ENCODE data around the gene SDHA. TPM values are rescaled to one million over a fixed set of nuclear protein-coding genes. Genes with fewer than 3 reads are reported as not detected.
"Not testable (repeated sequence)": the region's sequence is repeated elsewhere in the genome, so short reads cannot be mapped to it uniquely, and the experiment has no call there.

The SDHA gene
- total RNA-seq, 1 donor from 2014 or later: 84.7 TPM

DNA sequence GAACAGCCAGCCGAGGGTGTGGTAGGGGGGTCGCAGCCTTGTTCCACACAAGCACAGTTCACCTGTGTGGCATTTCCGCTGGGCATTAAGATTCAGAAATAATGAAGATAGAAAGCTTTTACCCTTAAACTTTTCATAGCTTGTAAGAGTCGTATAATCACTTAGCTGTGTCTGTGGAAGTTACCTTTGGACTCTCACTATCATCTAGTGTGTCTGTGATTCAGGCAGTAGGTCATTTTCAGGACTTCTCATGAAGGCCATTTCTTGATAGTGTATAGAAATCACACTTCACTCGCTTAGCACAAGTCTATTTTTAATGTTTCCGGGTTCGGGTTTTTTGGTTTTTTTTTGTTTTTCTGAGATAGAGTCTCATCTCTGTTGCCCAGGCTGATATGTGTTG is 37.0 kb downstream of the SDHA start:
- DNase-seq (ENCODE audit: low spot score): not testable (repeated sequence)

DNA sequence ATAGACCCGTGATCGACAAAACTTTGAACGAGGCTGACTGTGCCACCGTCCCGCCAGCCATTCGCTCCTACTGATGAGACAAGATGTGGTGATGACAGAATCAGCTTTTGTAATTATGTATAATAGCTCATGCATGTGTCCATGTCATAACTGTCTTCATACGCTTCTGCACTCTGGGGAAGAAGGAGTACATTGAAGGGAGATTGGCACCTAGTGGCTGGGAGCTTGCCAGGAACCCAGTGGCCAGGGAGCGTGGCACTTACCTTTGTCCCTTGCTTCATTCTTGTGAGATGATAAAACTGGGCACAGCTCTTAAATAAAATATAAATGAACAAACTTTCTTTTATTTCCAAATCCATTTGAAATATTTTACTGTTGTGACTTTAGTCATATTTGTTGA is 38.2 kb downstream of the SDHA start:
- DNase-seq (ENCODE audit: low spot score): not testable (repeated sequence)

DNA sequence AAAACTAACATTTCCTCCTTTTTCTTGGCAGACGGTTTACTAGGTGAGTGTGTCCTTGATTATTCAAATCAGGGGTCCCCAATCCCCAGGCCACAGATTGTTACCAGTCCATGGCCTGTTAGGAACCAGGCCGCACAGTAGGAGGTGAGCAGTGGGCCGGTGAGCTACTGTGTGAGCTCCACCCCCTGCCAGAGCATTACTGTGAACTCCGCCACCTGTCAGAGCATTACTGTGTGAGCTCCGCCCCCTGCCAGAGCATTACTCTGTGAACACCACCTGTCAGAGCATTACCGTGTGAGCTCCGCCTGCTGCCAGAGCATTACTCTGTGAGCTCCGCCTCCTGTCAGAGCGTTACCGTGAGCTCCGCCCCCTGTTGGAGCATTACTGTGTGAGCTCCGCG is 39.0 kb downstream of the SDHA start:
- DNase-seq (ENCODE audit: low spot score): no peak

DNA sequence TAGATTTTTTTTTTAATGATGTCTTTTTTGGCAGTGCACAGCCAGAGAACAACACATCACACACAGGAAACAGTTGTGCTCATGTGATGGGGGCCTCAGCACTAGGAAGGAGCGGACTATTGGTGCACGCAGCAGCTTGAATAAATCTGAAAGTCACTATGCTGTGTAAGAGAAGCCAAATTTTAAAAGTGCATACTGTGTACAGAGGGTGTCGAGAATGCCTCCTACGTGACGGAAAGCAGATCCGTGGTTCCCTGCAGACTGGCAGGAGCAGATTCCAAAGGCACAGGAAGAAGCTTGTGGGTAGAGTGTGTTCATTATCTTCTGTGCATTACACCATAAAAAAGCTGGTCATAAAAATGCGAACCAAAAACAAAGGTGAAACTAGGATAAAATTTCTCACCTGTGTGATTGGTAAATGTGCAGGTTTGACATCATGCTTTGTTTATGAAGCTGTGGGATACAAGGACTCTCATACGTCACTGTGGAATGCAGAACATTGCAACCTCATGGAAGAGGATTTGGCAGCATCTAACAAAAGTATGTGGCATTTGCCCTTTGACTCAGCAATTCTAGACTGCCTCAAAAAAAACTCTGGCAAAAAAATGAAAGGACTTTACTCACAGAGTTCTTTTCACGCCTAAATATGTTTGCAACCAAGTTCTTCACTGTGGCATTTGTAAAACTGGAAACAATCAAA is 45.3 kb downstream of the SDHA start:
- peak; percentile 85 for DNase-seq (ENCODE audit: low spot score)

DNA sequence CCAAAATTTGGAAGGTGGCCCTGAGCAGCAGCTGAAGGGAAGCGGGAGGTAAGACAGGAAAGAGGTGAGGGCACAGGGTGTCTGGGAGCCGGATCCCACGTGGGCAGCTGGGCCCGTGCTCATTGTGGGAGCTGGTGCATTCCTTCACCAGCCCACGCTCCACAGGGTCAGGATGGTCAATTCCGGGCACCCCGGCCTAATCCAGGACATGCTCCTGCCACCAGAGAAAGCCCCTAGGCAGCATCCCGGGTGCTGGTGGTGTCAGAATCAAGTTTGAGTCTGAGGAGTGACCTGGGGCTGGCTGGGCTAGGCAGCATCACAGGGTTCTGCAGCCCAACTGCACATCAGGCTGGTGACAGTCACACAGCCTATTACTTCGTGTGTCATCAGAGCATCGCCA is 46.2 kb downstream of the SDHA start:
- no peak for DNase-seq (ENCODE audit: low spot score)

DNA sequence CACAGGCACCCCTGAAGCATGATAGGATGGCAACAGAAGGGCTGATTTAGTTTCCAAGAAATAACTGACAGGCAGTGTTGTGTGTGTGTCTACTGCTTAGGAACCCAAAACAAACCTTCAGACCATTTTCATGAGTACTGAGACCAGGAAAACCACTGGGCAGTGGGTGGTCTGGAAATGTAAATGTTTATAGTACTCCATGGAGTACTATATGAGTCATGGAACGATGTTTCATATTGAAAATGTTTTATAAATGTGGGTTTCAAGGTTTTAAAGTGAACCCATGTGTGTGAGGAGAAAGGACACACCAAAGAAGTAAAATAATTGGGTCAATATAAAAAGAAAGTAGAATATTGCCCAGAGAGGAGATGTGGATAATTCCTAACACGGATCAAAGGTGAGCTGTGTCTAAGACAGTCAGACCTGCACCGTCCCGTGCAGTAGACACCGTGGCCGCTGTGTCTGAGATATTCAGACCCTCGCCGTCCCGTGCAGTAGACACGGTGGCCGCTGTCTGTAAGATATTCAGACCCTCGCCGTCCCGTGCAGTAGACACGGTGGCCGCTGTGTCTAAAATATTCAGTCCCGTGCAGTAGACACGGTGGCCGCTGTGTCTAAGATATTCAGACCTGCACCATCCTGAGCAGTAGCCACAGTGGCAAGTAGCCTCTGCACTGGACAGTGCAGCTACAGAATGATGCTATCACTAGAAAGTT is 48.3 kb downstream of the SDHA start:
- DNase-seq (ENCODE audit: low spot score): not testable (repeated sequence)

DNA sequence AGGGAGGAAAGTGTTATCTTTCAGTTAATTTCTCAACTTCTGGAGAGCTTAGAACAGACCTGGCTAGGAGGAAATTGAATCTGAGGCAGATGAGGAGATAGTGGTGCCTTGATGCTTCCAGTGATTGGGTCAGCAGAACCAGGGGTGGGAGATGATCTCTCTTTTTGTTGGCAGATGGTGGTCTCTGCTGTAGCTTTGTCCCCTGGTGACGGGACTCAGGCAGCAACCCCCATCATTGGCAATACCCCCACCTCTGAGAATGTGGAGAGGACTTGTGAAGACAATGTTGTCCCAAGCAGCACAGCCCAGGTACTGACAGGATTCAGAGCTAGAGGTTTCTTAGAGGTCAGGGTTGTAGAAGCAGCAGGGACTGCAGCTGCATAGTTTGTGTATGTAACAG is 49.6 kb downstream of the SDHA start:
- no peak for DNase-seq (ENCODE audit: low spot score)

DNA sequence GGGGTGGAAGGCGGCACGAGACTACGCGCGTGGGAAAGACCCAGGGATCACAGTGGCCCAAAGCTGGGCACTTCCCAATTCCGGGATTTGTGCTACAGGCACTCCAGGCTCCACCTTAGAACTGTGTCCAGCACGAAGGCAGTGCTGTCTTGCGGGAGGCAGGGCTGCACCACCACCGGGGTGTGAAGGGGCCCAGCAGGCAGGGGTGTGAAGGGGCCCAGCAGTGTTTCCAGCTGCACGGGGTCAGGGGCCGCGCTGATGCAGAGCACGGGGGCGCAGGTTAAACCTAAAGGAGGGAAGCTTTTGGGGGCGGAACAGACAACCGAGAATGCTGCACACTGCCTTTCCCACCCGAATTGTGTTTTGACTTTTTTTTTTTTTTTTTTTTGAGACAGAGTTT is 52.2 kb downstream of the SDHA start:
- no peak for DNase-seq (ENCODE audit: low spot score)

DNA sequence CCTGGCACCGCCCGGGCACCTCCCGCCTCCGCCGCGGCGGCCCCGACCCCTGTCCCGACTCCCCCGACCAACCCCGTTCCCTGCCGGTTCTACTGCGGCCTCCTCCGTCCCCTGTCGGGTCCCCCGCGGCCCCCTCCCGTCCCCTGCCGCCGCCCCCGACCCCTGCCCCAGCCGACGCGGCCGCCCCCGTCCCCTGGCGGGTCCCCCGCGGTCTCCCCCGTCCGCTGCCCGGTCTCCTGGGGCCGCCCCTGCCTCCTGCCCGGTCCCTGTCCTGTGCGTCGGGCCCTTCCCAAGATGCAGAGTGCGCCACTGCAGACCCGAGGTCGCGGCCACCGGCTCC is 53.7 kb downstream of the SDHA start:
- DNase-seq (ENCODE audit: low spot score): not testable (repeated sequence)

DNA sequence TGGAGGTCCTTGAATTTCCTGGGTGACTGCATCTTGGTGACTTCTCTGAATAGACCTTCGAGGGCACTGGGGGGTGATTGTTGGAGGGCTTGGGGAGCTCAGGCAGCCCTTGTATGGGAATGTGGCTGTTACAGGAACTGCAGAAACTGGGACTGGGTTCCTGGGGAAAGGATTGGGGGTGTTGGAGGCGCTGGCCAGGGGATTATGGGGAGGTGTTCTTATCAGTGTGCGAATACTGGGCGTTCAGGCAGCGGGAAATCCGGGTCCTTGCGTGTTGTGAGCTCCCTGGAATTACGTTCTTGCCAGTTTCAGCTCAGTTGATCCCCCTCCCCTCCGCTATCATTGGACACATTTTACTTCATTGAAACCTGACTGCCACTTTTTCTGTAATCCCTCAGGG is 55.0 kb downstream of the SDHA start:
- DNase-seq (ENCODE audit: low spot score): not testable (repeated sequence)

DNA sequence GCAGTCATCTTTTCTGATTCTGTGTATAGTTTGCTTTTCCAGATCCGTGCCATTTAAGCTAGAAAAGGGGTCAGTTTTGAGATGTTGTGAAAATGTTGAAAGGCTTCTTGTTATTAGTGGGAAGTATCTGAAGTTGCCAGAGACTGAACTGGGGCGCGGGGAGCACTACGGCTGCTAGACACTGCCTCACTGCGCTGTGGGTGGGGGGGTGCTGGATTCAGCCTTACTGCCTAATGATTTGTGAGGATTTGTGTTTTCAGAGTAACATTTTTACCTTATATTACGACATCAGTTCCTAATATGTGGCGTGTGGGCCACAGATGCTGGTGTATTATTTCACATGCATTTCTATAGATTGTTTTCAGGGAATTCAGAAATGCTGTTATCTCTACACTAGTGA is 55.4 kb downstream of the SDHA start:
- DNase-seq (ENCODE audit: low spot score): not testable (repeated sequence)

DNA sequence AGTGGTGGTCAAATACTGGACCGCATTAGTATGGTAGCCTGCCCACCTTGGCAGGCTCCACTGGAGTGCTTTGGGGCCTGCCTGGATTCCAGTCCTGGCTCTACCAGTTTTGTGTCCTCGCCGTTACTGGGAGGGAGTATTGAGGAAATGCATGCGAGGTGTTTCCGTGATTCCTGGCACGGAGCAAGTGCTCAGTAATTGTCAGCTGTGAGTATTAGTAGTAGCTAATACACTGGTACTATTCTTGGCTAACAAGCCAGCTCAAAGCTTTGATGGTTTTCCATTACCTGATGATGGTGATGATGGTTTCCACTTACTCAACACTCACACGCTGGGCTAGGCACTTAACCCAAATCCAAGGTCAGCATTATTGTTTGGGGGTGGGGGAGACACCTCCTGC is 56.2 kb downstream of the SDHA start:
- DNase-seq (ENCODE audit: low spot score): not testable (repeated sequence)

DNA sequence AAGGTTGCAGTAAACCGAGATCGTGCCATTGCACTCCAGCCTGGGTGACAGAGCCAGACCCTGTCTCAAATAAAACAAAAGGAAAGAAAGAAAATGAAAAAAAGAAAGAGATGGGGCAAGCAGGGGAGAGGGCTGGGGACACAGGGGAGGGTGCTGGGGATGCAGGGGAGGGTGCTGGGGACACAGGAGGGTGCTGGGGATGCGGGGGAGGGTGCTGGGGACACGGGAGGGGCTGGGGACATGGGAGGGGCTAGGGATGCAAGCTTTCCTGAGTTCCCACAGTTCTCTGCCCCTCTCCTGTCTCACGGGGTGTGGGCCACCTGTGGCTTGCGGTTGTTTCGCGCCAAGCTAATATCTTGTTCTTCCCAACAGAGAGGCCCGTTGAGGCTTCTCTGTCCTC is 60.5 kb downstream of the SDHA start:
- DNase-seq (ENCODE audit: low spot score): no peak

DNA sequence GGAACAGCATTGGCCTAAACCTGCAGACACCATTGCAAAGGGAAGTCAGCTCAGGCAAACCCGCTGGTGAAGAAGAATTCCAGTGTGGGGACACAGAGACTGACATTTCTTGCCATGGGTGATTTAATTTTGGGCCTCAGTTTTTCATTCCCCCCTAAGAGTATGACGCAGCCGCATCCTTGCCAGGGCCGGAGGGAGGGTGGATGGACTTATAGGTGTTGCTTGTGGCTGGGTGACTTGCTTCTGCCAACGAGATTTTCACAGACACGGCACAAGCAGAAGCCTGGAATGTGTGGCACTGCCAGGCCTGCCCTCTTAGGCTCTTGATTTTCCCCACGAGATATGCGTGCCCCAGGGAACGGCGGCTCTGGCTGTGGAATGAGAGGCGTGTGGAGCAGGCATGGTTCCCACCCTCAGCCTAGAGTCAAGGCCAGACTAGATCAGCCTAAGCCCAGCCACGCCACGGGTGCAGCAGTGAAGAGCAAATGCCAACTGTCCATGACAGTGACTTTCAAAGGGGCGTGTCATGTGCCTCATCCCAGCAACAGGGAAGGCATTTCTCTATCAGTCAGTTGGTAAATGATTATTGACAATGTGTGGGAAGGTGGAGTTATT is 61.0 kb downstream of the SDHA start:
- not testable (repeated sequence) for DNase-seq (ENCODE audit: low spot score)

DNA sequence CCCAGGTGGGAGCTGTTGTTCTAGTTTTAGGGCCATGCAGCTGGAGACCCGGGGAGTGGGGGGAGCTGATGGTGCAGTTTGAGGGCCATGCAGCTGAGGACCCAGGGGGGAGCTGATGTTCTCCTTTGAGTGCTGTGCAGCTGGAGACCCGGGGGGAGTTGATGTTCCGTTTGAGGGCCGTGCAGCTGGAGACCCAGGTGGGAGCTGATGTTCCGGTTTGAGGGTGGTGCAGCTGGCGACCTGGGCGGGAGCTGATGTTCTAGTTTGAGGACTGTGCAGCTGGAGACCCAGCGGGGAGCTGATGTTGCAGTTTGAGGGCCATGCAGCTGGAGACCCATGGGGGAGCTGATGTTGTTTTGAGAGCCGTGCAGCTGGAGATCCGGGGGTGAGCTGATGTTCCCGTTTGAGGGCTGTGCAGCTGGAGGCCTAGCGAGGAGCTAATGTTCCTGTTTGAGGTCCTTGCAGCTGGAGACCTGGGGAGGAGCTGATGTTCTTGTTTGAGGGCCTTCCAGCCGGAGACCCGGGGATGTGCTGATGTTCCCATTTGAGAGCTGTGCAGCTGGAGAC is 68.0 kb downstream of the SDHA start:
- DNase-seq (ENCODE audit: low spot score): no peak

DNA sequence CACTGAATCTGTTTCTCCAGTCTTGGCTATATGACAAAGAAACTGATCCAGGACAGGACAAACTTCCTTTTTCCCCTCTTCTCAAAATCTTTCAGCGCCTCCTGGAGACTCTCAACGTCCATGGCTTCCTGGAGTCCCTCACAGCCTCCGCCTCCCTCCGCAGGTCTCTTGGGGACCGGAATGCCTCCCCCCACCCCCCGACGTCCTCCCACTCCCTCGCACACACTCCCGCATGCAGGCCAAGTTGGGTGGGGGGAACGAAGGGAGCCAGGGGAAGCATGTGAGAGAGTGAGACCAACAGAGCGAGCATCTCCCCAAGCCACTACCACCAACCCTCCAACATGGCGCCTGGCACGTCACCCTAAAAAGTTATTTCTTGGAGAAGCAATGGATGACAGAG is 72.1 kb downstream of the SDHA start:
- DNase-seq (ENCODE audit: low spot score): not testable (repeated sequence)

DNA sequence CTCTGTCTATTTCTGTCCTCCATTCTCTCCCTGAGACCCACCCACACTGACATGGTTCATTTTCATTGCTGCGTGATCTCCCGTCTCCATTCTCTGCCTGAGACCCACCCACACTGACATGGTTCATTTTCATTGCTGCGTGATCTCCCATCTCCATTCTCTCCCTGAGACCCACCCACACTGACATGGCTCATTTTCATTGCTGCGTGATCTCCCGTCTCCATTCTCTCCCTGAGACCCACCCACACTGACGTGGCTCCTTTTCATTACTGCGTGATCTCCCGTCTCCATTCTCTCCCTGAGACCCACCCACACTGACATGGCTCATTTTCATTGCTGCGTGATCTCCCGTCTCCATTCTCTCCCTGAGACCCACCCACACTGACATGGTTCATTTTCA is 73.2 kb downstream of the SDHA start:
- DNase-seq (ENCODE audit: low spot score): not testable (repeated sequence)

DNA sequence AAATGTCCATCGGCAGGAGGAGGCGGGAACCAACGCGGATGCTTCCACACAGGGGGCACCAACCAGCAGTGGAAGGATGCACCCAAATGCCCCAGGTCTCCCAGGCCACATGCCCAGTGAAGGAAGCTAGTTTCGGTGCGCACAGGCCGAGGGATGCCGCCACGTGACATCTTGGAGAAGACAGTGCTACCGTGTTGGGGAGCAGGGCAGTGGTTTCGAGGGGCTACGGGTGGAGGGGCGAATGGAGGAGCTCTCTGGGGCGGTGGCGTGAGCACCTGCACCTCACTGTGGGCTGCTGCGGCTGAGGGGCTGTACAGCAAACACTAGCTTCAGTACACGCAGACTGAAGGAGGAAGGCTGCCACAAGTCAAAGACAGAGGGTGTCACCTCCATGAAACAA is 76.7 kb downstream of the SDHA start:
- not testable (repeated sequence) for DNase-seq (ENCODE audit: low spot score)

DNA sequence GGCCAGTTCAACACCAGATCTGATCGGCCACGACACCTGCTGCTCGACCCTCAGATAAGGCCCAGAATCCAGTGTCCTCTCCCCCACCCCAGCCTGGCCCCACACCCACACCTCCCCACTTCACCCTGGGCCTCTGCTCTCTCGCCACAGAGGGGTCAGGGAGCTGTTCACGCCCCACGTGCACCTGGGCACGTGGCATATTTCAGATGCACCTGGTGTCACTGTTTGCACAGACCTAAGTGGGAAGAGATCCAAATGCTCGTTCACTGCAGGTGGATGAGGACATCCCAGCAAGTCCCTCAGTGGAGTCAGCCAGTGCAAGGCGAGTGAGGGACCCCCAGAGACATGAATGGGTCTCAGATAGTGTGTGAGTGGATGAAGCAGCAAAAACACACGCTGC is 78.1 kb downstream of the SDHA start:
- not testable (repeated sequence) for DNase-seq (ENCODE audit: low spot score)

DNA sequence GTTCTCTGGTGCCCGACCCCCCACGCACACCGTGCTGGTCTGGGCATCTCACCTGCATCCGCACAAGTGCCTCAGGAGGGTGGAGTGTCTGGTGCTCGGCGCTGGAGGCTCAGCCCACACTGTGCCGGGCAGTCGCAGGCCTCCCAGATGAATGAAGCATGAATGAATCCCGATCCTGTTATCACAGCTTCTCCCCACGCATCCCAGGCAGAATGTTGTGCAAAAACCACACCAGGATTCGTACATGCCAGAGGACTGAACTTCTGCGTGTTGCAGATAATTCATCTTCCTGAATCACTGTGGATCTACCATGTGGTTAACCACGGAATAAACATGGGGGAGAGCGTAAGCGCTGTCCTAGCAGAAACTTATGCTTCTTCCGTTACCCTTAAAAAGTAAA is 78.8 kb downstream of the SDHA start:
- not testable (repeated sequence) for DNase-seq (ENCODE audit: low spot score)

DNA sequence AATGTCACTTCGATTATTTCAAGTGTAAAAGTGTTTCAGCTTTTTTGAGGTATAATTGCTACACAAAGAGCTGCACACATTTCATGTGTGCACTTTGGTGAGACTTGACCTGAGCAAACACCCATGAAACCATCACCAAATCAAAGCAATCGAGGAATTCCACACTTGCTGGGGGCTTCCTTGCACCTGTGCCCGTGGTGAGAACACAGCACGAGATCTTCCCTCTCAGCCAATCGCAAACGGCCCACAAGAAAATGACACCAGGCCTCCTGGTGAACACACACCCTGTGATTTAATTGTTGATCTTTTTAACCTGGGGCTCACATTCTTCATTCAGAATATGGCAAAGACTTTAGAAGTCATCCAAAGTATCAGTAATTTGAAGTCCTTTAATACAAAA is 79.3 kb downstream of the SDHA start:
- DNase-seq (ENCODE audit: low spot score): not testable (repeated sequence)

DNA sequence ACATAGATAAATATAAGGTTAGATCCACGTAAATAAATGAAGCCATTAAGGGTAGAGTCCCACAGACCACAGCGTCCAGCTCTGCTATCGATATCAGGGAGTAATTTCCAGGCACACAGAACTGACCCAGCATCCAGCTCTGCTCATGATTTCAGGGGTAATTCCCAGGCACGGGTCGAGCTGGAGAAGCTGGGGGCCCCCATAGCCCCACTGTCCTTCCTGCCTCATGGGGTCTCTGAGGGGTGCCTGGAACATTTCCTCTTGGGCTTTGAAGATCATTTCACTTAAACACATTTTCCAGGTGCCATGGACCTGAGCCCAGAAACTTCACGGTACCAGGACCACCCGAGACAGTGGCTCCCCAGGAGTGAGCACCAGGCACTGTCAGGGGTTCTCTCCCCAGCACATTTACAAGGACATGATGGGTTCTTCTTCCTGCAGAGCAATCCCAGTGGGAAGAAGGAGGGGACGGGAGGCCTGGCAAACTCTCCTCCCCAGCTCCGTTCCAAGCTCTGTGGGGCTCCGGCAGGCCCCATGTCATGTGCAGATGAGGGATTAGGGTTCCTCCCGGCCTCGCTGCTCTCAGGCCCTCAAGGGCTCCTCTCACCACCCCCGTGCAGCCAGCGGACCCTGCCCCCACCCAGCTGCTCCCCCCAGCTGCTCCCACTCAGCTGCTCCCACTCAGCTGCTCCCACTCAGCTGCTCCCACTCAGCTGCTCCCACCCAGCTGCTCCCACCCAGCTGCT is 80.0 kb downstream of the SDHA start:
- not testable (repeated sequence) for DNase-seq (ENCODE audit: low spot score)

All from umbilical cord (tissue), 2 donors.